DOHH2 (cell line): ENCODE results near the gene TBL3.

Experiments
- H3F3A ChIP-seq: fragments of 200-600 bp; sonication (generic), shearing (Covaris generic); 2 replicates; pipeline ENCODE4 v1.6.0; 2016; ENCODE audit warnings: antibody characterized with exemption, mild to moderate bottlenecking; ENCODE audit not compliant: control insufficient read depth, insufficient read depth
- H3K27ac ChIP-seq: fragments of 200-600 bp; sonication (generic); 2 replicates; pipeline ENCODE4 v1.5.1; 2014; ENCODE audit warnings: low read depth, mild to moderate bottlenecking, low read length, moderate library complexity
- H3K27me3 ChIP-seq: fragments of 200-600 bp; sonication (generic); 2 replicates; pipeline ENCODE4 v1.6.1; 2014; ENCODE audit warnings: mild to moderate bottlenecking, low read length, mixed read lengths; ENCODE audit not compliant: control insufficient read depth
- H3K36me3 ChIP-seq: fragments of 200-600 bp; sonication (generic); 2 replicates; pipeline ENCODE4 v1.6.1; 2014; ENCODE audit warnings: mild to moderate bottlenecking, low read length, moderate library complexity, mixed read lengths; ENCODE audit not compliant: control insufficient read depth
- H3K4me1 ChIP-seq: fragments of 200-600 bp; sonication (generic); 2 replicates; pipeline ENCODE4 v1.6.1; 2014; ENCODE audit warnings: mild to moderate bottlenecking, low read length, mixed read lengths; ENCODE audit not compliant: control insufficient read depth
- H3K4me2 ChIP-seq: fragments of 200-600 bp; sonication (generic); 2 replicates; pipeline ENCODE4 v1.6.0; 2014; ENCODE audit warnings: mild to moderate bottlenecking, low read length, moderate library complexity
- H3K4me3 ChIP-seq: fragments of 200-600 bp; sonication (generic); 2 replicates; pipeline ENCODE4 v1.5.1; 2014; ENCODE audit warnings: mild to moderate bottlenecking, low read length, mixed read lengths
- H3K79me2 ChIP-seq: fragments of 200-600 bp; sonication (generic); 2 replicates; pipeline ENCODE4 v1.6.1; 2014; ENCODE audit warnings: mild to moderate bottlenecking, low read length, mixed read lengths; ENCODE audit not compliant: control insufficient read depth
- H3K9me2 ChIP-seq: fragments of 200-600 bp; sonication (generic); replicated peaks from 2 replicates; pipeline ENCODE4 v1.6.1; 2014; ENCODE audit warnings: mild to moderate bottlenecking, low read length, mixed read lengths; ENCODE audit not compliant: control insufficient read depth
- H3K9me3 ChIP-seq: fragments of 200-600 bp; sonication (generic); 2 replicates; pipeline ENCODE4 v1.6.1; 2014; ENCODE audit warnings: antibody characterized with exemption, low read length, mixed read lengths; ENCODE audit not compliant: control insufficient read depth, insufficient read depth
- H4K20me1 ChIP-seq: fragments of 200-600 bp; sonication (generic); 2 replicates; pipeline ENCODE4 v1.6.0; 2014; ENCODE audit warnings: low read depth, mild to moderate bottlenecking, antibody characterized with exemption, low read length, moderate library complexity; ENCODE audit not compliant: control insufficient read depth, insufficient read depth
- EZH2phosphoT487 ChIP-seq: fragments of 200-600 bp; sonication (generic); IDR thresholded peaks from 2 replicates; pipeline ENCODE4 v1.6.1; 2017; ENCODE audit warnings: borderline replicate concordance, mild to moderate bottlenecking, antibody characterized with exemption, low read length, moderate library complexity, mixed read lengths
- TF ChIP-seq, protein P1 (sequence below): fragments of 200-600 bp; sonication (generic); IDR thresholded peaks from one replicate; pipeline ENCODE4 v1.5.1; 2014; ENCODE audit warnings: antibody characterized with exemption, mild to moderate bottlenecking, low read depth, low read length; ENCODE audit not compliant: poor library complexity, severe bottlenecking

The TBL3 gene

DNA sequence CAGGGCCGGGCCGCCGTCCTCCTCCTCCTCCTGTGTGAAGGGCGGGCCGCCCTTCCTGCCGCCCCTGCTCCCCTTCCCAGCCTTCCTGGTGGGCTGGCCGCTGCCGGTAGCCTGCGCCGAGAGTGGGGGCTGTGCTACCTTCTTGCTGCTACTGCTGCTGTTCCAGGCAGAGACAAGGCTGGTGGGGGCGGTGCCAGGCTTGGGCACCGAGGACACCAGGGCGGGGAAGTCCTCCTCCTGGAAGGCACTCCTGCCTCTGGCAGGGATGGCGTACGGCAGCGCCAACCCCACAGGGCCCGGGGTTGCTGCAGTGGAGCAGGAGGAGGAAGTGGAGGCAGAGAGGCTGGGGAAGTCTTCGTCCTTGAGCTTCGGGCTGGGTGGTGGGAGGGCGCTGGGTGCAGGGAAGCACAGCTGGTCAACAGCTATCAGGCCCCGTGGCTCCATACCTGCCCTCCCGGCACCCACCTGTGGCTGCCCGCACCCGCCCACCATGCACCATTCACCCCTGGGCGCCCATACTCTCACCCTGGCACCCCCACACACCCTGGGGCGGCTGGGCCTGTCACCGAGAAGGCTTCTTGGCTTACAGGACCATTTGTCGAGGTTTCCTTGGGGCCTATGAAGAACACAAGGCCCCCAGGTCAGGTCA is 28.1 kb downstream of the TBL3 start:
- no peak overlapping the region for H3K27ac ChIP-seq
- H4K20me1 ChIP-seq: peaks cover 10% of the 10 kb centered on the region

DNA sequence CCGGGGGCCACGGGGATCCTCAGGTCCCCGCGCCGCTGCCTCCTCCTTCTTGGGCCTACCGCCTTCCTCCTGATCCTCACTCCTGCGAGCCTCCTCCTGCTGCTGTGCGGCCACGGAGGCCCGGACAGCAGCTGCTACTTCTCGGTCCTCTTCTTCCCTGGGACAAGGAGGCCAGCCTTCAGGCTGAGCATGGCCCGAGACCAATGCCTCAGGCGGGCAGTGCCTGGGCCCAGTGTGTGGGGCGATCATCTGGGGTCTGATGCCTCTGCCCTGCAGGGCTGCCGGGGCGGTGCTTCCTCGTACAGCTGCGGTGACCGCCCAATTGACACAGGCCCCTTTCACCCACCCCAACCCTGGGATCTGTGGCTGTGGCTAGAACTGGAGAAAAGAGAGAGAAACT is 29.2 kb downstream of the TBL3 start:
- H3K36me3 ChIP-seq: peaks cover 88% of the 10 kb centered on the region

More for the DNA sequence above, 28.1 kb downstream of the TBL3 start:
- Histone ChIP-seq H3K4me3 (no peak overlapping the region), H3K9me2 (no peaks in the 10 kb centered on the region), H3K4me1 (peaks cover 10% of the 10 kb centered on the region), H3K4me2 (no peak overlapping the region), H3F3A (peaks cover 15% of the 10 kb centered on the region), H3K9me3 (no peaks in the 10 kb centered on the region), H3K27me3 (no peaks in the 10 kb centered on the region), H3K79me2 (peaks cover 36% of the 10 kb centered on the region), H3K36me3 (peaks cover 87% of the 10 kb centered on the region)
- TF ChIP-seq, protein P1, sequence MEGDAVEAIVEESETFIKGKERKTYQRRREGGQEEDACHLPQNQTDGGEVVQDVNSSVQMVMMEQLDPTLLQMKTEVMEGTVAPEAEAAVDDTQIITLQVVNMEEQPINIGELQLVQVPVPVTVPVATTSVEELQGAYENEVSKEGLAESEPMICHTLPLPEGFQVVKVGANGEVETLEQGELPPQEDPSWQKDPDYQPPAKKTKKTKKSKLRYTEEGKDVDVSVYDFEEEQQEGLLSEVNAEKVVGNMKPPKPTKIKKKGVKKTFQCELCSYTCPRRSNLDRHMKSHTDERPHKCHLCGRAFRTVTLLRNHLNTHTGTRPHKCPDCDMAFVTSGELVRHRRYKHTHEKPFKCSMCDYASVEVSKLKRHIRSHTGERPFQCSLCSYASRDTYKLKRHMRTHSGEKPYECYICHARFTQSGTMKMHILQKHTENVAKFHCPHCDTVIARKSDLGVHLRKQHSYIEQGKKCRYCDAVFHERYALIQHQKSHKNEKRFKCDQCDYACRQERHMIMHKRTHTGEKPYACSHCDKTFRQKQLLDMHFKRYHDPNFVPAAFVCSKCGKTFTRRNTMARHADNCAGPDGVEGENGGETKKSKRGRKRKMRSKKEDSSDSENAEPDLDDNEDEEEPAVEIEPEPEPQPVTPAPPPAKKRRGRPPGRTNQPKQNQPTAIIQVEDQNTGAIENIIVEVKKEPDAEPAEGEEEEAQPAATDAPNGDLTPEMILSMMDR: no peak
- no peak for TF ChIP-seq EZH2phosphoT487

DNA sequence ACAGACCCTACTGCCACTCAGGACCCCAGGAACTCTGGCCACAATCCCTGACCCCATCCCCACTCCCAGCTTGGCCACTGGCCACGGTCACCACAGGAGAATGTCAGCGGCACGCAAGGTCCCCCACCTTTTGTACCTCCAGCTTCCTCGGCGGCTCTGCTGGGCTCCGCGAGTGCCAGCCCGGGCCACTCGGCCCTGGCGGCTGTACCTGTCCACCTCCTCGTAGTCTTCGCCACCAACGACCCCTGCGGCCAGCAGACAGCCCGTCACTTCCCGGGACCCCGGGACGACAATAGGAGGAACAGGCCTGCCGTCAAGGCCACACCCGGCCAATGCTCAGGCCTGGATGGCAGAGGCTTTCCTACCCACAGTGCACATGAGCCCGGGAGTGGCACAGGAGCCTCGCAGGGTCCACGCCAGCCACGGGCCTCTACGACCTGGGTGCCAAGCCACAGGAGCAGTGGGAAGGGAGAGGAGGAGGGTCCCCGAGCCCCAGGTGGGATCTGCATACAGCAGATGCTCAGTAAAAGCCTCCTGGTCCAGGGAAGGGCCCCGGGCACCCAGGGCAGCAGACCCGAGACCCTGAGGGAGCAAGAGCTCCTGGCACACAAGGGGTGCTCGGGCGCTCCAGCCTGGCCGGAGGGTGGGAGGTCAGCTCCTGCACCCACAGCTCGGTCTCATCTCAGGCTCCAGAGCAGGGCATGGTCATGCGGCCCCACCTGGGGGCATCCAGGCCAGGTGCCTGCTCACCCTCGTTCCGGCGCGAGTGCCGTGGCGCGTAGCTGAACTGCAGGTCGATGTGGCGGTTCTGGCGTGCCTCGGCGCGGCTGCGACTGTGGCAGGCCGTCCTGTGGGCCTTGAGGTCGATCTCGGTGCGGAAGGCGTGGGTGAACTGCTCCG is 29.9 kb downstream of the TBL3 start:
- Histone ChIP-seq H3K27me3 (no peaks in the 10 kb centered on the region), H3K4me3 (no peak overlapping the region), H3K79me2 (peaks cover 53% of the 10 kb centered on the region), H3K27ac (no peak overlapping the region), H3K4me1 (peaks cover 24% of the 10 kb centered on the region), H3F3A (peaks cover 2% of the 10 kb centered on the region; the same call in 1 of the 2 replicates), H3K9me3 (no peaks in the 10 kb centered on the region), H4K20me1 (peaks cover 18% of the 10 kb centered on the region), H3K9me2 (no peaks in the 10 kb centered on the region), H3K36me3 (peaks cover 92% of the 10 kb centered on the region), H3K4me2 (no peak overlapping the region)
- TF ChIP-seq, protein P1: no peak
- no peak for TF ChIP-seq EZH2phosphoT487

More for the DNA sequence above, 29.2 kb downstream of the TBL3 start:
- Histone ChIP-seq H3K9me2 (no peaks in the 10 kb centered on the region), H3F3A (peaks cover 5% of the 10 kb centered on the region), H3K9me3 (no peaks in the 10 kb centered on the region), H3K4me3 (no peak overlapping the region), H4K20me1 (peaks cover 12% of the 10 kb centered on the region), H3K79me2 (peaks cover 46% of the 10 kb centered on the region), H3K4me1 (peaks cover 18% of the 10 kb centered on the region), H3K27ac (no peak overlapping the region), H3K27me3 (no peaks in the 10 kb centered on the region), H3K4me2 (no peak overlapping the region)
- TF ChIP-seq, protein P1: no peak
- TF ChIP-seq EZH2phosphoT487: no peak
